Activated naive CD4-positive, alpha-beta T cell treated with anti-CD3 and anti-CD28 coated beads, Interleukin-2, amount 50 U/mL, for 16 hours (primary cell): ENCODE data around the gene RPS6KC1.
"Not testable (repeated sequence)": the region's sequence is repeated elsewhere in the genome, so short reads cannot be mapped to it uniquely, and the experiment has no call there.

ENCODE experiments used
- DNase-seq: peaks from one replicate; pipeline ENCODE4 v3.0.0-alpha.2; 2020

RPS6KC1 gene

DNA sequence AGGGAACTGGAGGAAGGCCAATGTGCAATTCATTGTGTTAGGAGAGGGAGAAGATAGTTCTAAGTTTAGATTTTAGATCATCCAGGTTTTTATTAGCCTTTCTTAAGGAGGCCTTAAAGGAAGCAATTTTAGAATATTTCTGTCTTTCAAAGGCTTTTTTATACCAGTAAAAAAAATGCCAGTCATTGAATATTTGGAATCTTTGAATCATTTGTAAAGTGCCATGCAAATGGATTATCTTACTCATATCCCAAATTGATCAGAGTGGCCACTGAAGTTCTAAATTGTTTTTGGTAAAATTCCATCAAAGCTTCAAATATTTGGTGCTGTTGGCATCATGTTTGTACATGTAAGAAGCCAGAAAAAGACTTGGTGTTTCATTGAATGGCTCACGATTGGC, 244.8 kb downstream of the RPS6KC1 start:
- DNase-seq: no peak

DNA sequence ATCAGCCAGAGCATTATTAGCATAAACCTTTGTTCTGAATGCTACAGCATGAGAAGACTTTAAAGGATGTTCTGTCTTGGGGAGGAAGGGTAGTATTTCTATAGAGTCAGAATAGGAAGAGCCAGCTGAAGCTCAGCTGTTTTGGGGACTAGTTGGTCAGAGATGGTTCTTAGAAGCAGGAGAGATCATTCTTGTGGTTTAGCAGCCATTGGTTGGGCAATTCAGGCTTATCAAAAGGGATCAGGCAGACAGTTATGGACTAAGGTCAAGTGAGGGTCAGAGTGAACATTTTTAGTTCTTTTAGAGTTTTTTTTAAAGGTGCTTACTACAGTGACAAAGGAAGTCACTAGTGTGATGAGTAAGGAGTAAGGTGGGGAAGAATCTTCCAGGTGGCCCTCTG, 245.5 kb downstream of the RPS6KC1 start:
- DNase-seq: no peak

GRCh38 chr1:213297021-213297420, 246.0 kb downstream of the RPS6KC1 start:
- DNase-seq: no peak

GRCh38 chr1:213300433-213300832, 249.4 kb downstream of the RPS6KC1 start:
- no peak for DNase-seq

- not testable (repeated sequence) for DNase-seq
Measured at GRCh38 chr1:213301524-213301923, 250.5 kb downstream of the RPS6KC1 start.

DNA sequence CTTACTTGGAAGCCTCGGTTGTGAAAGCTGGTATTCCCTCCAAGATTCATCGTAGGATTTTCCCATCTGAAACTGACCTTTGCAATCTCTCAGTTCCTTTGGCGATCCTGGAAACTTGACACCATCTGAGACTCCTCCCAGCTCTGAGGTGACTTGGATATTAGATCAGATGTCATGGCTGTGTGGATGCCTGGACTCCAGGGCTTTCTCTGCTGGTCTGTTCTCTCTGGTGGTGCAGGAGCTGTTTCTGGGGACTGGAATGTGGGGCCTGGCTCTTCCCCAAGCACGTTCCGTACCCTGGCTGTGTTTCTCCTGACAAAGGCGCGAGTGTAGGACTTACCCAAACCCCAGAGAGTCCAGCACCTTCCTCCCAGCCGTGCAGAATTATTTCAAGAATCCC, 252.2 kb downstream of the RPS6KC1 start:
- DNase-seq: no peak

DNA sequence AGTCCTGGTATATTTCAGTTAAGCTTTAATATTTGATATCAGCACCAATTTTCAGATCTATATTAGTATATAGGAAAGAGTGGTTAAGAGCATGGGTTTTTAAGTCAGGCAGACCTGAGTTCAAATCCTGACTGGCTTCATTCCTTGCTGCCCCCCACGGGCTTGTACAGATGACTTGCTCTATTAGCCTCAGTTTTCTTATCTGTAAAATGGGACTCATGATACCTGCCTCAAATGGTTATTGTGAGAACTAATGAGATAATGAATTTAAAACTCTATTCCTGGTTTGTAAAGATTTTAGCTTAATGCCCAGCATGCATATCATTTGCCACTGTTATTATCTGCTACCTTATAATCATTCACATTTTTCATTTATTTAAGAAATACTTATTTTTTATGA, 264.5 kb downstream of the RPS6KC1 start:
- DNase-seq: no peak

DNA sequence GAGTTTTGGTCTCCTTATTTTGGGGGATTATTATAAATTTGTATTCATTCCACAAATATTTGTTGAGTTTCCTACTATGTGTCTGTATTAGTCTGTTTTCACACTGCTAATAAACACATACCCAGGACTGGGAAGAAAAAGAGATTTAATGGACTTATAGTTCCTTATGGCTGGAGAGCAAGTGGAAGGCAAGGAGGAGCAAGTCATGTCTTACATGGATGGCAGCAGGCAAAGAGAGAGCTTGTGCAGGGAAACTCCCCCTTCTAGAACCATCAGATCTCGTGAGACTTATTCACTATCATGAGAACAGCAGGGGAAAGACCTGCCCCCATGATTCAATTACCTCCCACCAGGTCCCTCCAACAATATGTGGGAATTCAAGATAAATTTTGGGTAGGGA, 267.4 kb downstream of the RPS6KC1 start:
- not testable (repeated sequence) for DNase-seq

DNA sequence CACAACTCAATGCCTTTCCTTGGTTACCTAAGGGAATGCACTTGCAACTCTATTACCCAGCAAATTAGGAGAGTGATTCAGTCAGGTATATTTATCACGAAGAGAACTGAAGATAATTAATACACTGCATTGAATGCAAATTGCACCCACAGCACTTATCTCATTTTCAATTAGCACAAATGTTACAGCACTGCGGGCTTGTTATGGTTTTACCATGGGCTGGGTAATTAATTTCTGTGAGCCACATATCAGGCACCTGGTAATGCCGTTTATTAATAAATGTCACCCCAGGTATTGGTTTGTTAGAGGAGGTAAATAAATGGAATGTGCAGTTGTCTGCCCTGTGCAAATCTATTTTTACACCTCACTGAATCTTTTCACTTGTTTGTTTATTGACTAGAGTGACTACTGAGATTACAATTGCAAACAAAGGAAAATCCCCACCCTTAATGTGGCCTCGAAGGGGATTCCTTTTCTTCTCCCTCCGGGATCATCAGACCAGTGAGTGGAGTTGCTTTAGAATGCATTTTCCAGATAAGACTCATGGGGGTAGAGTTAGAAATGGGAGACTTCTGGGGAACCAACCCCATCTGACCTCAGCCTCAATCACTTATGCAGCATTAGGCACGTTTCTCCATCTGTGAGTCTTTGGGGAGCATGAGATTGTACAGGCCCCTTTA, 269.3 kb downstream of the RPS6KC1 start:
- DNase-seq: no peak
